ENCODE results near the gene CKM.

Gene CKM

GRCh38 chr19:45306518-45307027 lies 16.1 kb downstream of the CKM start:
- no peak overlapping the region for H3K4me3 ChIP-seq (ENCODE audit: low read depth, low read length)
- DNase-seq (ENCODE audit: low read depth) = no peak
- no peak for TF ChIP-seq CTCF (IDR thresholded peaks at IDR 0.05; ENCODE audit: low read depth, low read length, missing control alignments)

DNA sequence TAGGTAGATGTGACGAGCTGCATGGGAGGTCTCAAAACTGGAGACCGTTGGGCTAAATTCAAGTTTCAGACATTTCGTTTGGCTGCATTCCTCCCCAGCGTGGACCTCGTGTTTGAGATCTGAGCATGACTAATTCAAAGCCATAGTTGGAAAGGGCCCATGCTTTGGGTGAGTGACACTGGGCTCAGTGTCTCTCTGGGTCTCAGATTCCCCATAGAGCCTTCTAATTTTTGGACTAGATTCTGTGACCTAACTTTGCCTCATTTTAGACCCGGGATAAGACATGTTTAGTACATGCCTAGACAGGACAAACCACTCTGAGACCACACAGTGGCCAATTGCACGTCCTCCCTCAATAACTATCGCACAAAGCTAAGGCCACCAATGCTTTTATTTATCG lies 16.6 kb downstream of the CKM start:
- no peak for TF ChIP-seq CTCF (IDR thresholded peaks at IDR 0.05; ENCODE audit: low read depth, low read length, missing control alignments)
- H3K4me3 ChIP-seq (ENCODE audit: low read depth, low read length) = no peak overlapping the region
- DNase-seq (ENCODE audit: low read depth) = no peak

GRCh38 chr19:45305421-45305820 lies 17.3 kb downstream of the CKM start:
- no peak for TF ChIP-seq CTCF (IDR thresholded peaks at IDR 0.05; ENCODE audit: low read depth, low read length, missing control alignments)
- no peak for DNase-seq (ENCODE audit: low read depth)
- no peak overlapping the region for H3K4me3 ChIP-seq (ENCODE audit: low read depth, low read length)

- no peak for TF ChIP-seq CTCF (IDR thresholded peaks at IDR 0.05; ENCODE audit: low read depth, low read length, missing control alignments)
- no peak for DNase-seq (ENCODE audit: low read depth)
- H3K4me3 ChIP-seq (ENCODE audit: low read depth, low read length) = no peak overlapping the region
Measured at GRCh38 chr19:45305007-45305406, 17.7 kb downstream of the CKM start.

GRCh38 chr19:45304141-45304926 lies 18.3 kb downstream of the CKM start:
- H3K4me3 ChIP-seq (ENCODE audit: low read depth, low read length) = no peak overlapping the region
- no peak for TF ChIP-seq CTCF (IDR thresholded peaks at IDR 0.05; ENCODE audit: low read depth, low read length, missing control alignments)
- no peak for DNase-seq (ENCODE audit: low read depth)

DNA sequence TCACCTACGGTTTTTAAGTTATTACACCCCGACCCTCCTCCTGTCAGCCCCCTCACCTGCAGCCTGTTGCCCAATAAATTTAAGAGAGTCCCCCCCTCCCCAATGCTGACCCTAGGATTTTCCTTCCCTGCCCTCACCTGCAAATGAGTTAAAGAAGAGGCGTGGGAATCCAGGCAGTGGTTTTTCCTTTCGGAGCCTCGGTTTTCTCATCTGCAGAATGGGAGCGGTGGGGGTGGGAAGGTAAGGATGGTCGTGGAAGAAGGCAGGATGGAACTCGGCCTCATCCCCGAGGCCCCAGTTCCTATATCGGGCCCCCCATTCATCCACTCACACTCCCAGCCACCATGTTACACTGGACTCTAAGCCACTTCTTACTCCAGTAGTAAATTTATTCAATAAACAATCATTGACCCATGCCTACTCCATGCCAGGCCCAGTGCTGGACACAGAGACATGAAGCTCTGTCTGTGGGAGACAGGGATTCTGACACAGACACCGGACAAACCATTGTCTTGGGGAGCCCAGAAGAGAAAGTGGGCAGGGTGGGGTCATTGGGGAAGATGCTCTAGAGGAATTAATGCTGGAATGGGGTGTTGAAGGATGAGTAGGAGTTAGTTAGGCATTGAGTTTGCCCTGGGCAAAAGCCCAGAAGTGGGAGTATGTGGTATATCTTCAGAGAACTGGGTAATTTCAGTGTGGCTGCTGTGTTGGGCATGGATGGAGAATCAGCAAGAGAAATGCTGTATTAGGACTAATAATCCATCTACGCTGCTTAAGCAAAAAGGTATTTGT lies 19.2 kb downstream of the CKM start:
- no peak for DNase-seq (ENCODE audit: low read depth)
- TF ChIP-seq CTCF (IDR thresholded peaks at IDR 0.05; ENCODE audit: low read depth, low read length, missing control alignments) = no peak
- H3K4me3 ChIP-seq (ENCODE audit: low read depth, low read length) = no peak overlapping the region
